ENCODE data around the gene B3GNT7.

GRCh38 chr2:231361701-231362554 is 33.6 kb upstream of the B3GNT7 start:
- TF ChIP-seq CTCF (IDR thresholded peaks at IDR 0.05 in 8 of 11, conservative IDR thresholded peaks at IDR 0.05 in 3 of 11): peak in 3 of 11 experiments; percentile 11 to 39 (median 32)
- TF ChIP-seq POLR2A (IDR thresholded peaks at IDR 0.05): no peak

Measured in spleen (tissue), 7 donors.